Loucy (cell line): ENCODE data around the gene CACNG1.

Experiments used
- H2AFZ ChIP-seq: fragments of 200-600 bp; sonication (generic); 2 replicates; pipeline ENCODE4 v1.6.0; 2016; ENCODE audit warnings: antibody characterized with exemption, mild to moderate bottlenecking, low read length, moderate library complexity
- H3F3A ChIP-seq: fragments of 200-600 bp; 2 replicates; pipeline ENCODE4 v1.6.0; 2016; ENCODE audit warnings: antibody characterized with exemption, low read depth, mild to moderate bottlenecking
- H3K27me3 ChIP-seq: fragments of 200-600 bp; sonication (generic); 2 replicates; pipeline ENCODE4 v1.6.1; 2014; ENCODE audit warnings: low read length, mild to moderate bottlenecking; ENCODE audit not compliant: insufficient read depth, poor library complexity, severe bottlenecking
- H3K36me3 ChIP-seq: fragments of 200-600 bp; sonication (generic); 2 replicates; pipeline ENCODE4 v1.6.1; 2016; ENCODE audit warnings: low read length; ENCODE audit not compliant: insufficient read depth
- H3K4me1 ChIP-seq: fragments of 200-600 bp; sonication (generic); 2 replicates; pipeline ENCODE4 v1.5.1; 2014; ENCODE audit warnings: low read length, mild to moderate bottlenecking; ENCODE audit not compliant: insufficient read depth, poor library complexity, severe bottlenecking
- H3K4me2 ChIP-seq: fragments of 200-600 bp; sonication (generic); 2 replicates; pipeline ENCODE4 v1.6.0; 2014; ENCODE audit warnings: antibody characterized with exemption, low read length, low read depth, mild to moderate bottlenecking; ENCODE audit not compliant: poor library complexity, severe bottlenecking
- H3K4me3 ChIP-seq: fragments of 200-600 bp; sonication (generic); 2 replicates; pipeline ENCODE4 v1.5.1; 2014; ENCODE audit warnings: low read length, mild to moderate bottlenecking, mixed read lengths; ENCODE audit not compliant: poor library complexity, severe bottlenecking
- H3K79me2 ChIP-seq: fragments of 200-600 bp; sonication (generic); 2 replicates; pipeline ENCODE4 v1.6.1; 2014; ENCODE audit warnings: low read length; ENCODE audit not compliant: insufficient read depth
- H3K9ac ChIP-seq: fragments of 200-600 bp; sonication (generic); 2 replicates; pipeline ENCODE4 v1.6.0; 2014; ENCODE audit warnings: mild to moderate bottlenecking, low read depth, low read length, moderate library complexity; ENCODE audit not compliant: poor library complexity, severe bottlenecking
- H3K9me2 ChIP-seq: fragments of 200-600 bp; sonication (generic); replicated peaks from 2 replicates; pipeline ENCODE4 v1.6.1; 2016; ENCODE audit warnings: low read depth, low read length, mixed read lengths
- H3K9me3 ChIP-seq: fragments of 200-600 bp; sonication (generic); 2 replicates; pipeline ENCODE4 v1.6.1; 2014; ENCODE audit warnings: mild to moderate bottlenecking, antibody characterized with exemption, low read length, low read depth; ENCODE audit not compliant: insufficient read depth
- H4K20me1 ChIP-seq: fragments of 200-600 bp; sonication (generic); 2 replicates; pipeline ENCODE4 v1.6.0; 2014; ENCODE audit warnings: antibody characterized with exemption, low read length, mild to moderate bottlenecking; ENCODE audit not compliant: insufficient read depth, poor library complexity, severe bottlenecking
- EZH2phosphoT487 ChIP-seq: fragments of 200-600 bp; IDR thresholded peaks from 2 replicates; pipeline ENCODE4 v1.6.1; 2018; ENCODE audit warnings: antibody characterized with exemption, mild to moderate bottlenecking, moderate library complexity, borderline replicate concordance
- TF ChIP-seq, protein P1 (sequence below): fragments of 200-600 bp; sonication (generic); conservative IDR thresholded peaks from 2 replicates; pipeline ENCODE4 v1.5.1; 2014; ENCODE audit warnings: mild to moderate bottlenecking, antibody characterized with exemption, low read length

CACNG1 gene

DNA sequence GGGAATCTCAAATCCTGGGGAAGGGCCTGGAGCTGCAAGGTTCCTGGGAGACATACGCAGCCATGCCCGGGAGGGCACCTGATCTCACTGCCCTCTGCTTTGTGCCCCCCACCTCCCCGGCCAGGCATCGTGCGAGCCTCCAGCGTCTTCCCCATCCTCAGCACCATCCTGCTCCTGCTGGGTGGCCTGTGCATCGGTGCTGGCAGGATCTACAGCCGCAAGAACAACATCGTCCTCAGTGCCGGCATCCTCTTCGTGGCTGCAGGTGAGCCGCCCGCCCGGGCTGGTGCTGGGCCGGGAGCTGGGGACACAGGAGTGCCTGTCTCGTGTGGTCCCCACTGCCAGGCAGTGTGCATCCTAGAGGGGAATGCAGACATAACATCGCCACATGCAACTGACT lies 19.6 kb upstream of the CACNG1 start:
- Histone ChIP-seq H2AFZ (no peak overlapping the region), H3K79me2 (no peaks in the 10 kb centered on the region), H3K9me3 (no peaks in the 10 kb centered on the region), H3K4me1 (no peaks in the 10 kb centered on the region), H4K20me1 (no peaks in the 10 kb centered on the region), H3K9ac (no peak overlapping the region), H3K36me3 (no peaks in the 10 kb centered on the region), H3K4me2 (no peak overlapping the region), H3F3A (no peaks in the 10 kb centered on the region), H3K4me3 (no peak overlapping the region), H3K9me2 (no peaks in the 10 kb centered on the region), H3K27me3 (no peaks in the 10 kb centered on the region)
- no peak for TF ChIP-seq EZH2phosphoT487
- TF ChIP-seq, protein P1, sequence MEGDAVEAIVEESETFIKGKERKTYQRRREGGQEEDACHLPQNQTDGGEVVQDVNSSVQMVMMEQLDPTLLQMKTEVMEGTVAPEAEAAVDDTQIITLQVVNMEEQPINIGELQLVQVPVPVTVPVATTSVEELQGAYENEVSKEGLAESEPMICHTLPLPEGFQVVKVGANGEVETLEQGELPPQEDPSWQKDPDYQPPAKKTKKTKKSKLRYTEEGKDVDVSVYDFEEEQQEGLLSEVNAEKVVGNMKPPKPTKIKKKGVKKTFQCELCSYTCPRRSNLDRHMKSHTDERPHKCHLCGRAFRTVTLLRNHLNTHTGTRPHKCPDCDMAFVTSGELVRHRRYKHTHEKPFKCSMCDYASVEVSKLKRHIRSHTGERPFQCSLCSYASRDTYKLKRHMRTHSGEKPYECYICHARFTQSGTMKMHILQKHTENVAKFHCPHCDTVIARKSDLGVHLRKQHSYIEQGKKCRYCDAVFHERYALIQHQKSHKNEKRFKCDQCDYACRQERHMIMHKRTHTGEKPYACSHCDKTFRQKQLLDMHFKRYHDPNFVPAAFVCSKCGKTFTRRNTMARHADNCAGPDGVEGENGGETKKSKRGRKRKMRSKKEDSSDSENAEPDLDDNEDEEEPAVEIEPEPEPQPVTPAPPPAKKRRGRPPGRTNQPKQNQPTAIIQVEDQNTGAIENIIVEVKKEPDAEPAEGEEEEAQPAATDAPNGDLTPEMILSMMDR: no peak

GRCh38 chr17:67025216-67025792 lies 19.1 kb upstream of the CACNG1 start:
- Histone ChIP-seq H3K9me3 (no peaks in the 10 kb centered on the region), H2AFZ (no peak overlapping the region), H4K20me1 (no peaks in the 10 kb centered on the region), H3K9ac (no peak overlapping the region), H3K9me2 (no peaks in the 10 kb centered on the region), H3F3A (no peaks in the 10 kb centered on the region), H3K4me2 (no peak overlapping the region), H3K27me3 (no peaks in the 10 kb centered on the region), H3K4me3 (no peak overlapping the region), H3K4me1 (no peaks in the 10 kb centered on the region), H3K36me3 (no peaks in the 10 kb centered on the region), H3K79me2 (no peaks in the 10 kb centered on the region)
- TF ChIP-seq, protein P1: no peak
- TF ChIP-seq EZH2phosphoT487: no peak

DNA sequence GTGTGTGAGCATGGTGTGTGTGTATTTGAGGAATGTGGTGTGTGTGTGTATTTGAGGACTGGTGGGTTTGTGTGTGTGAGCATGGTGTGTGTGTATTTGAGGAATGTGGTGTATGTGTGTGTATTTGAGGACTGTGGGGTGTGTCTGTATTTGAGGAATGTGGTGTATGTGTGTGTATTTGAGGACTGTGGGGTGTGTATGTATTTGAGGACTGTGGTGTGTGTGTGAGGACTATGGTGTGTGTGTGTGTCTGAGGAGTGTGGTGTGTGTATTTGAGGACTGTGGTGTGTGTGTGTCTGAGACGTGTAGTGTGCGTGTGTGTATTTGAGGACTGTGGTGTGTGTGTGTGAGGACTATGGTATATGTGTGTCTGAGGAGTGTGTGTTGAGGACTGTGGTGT lies 18.0 kb upstream of the CACNG1 start:
- H3K4me1 ChIP-seq: no peaks in the 10 kb centered on the region
- H3F3A ChIP-seq: no peaks in the 10 kb centered on the region
- no peak overlapping the region for H3K9ac ChIP-seq
- no peak overlapping the region for H2AFZ ChIP-seq
- no peaks in the 10 kb centered on the region for H3K36me3 ChIP-seq
- H4K20me1 ChIP-seq: no peaks in the 10 kb centered on the region
- no peaks in the 10 kb centered on the region for H3K27me3 ChIP-seq
- no peaks in the 10 kb centered on the region for H3K9me2 ChIP-seq
- H3K4me3 ChIP-seq: no peak overlapping the region
- H3K4me2 ChIP-seq: no peak overlapping the region
- H3K9me3 ChIP-seq: no peaks in the 10 kb centered on the region
- no peaks in the 10 kb centered on the region for H3K79me2 ChIP-seq
- TF ChIP-seq, protein P1: no peak
- TF ChIP-seq EZH2phosphoT487: no peak
